ENCODE measurements around the gene ETS2.

The ETS2 gene

GRCh38 chr21:38807986-38808385, 2.3 kb downstream of the ETS2 start:
- CTCF ChIA-PET: no interaction called here
- POLR2A ChIA-PET: no interaction called here
- no peak for DNase-seq (ENCODE audit: extremely low spot score)
- no peak for TF ChIP-seq FOXM1 (IDR thresholded peaks at IDR 0.05; ENCODE audit: borderline replicate concordance)
- TF ChIP-seq SP1 (IDR thresholded peaks at IDR 0.05): no peak
- TF ChIP-seq ZNF384 (IDR thresholded peaks at IDR 0.05): no peak
- TF ChIP-seq FOXA1 (IDR thresholded peaks at IDR 0.05): no peak
- no peak for TF ChIP-seq CTBP1 (IDR thresholded peaks at IDR 0.05; ENCODE audit: borderline replicate concordance)
- no peak for TF ChIP-seq SUZ12 (IDR thresholded peaks at IDR 0.05)
- no peak for TF ChIP-seq ARNT (IDR thresholded peaks at IDR 0.05)
- TF ChIP-seq ELF4 (IDR thresholded peaks at IDR 0.05): no peak
- TF ChIP-seq, protein P1, sequence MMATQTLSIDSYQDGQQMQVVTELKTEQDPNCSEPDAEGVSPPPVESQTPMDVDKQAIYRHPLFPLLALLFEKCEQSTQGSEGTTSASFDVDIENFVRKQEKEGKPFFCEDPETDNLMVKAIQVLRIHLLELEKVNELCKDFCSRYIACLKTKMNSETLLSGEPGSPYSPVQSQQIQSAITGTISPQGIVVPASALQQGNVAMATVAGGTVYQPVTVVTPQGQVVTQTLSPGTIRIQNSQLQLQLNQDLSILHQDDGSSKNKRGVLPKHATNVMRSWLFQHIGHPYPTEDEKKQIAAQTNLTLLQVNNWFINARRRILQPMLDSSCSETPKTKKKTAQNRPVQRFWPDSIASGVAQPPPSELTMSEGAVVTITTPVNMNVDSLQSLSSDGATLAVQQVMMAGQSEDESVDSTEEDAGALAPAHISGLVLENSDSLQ (IDR thresholded peaks at IDR 0.05): no peak
- no peak for TF ChIP-seq HDGF (IDR thresholded peaks at IDR 0.05; ENCODE audit: borderline replicate concordance)
- no peak for TF ChIP-seq LEF1 (IDR thresholded peaks at IDR 0.05; ENCODE audit: borderline replicate concordance)
- no peak for TF ChIP-seq TARDBP (IDR thresholded peaks at IDR 0.05)

GRCh38 chr21:38809198-38809878, 3.6 kb downstream of the ETS2 start:
- CTCF ChIA-PET: no interaction called here
- DNase-seq (ENCODE audit: extremely low spot score): no peak
- TF ChIP-seq ZNF384 (IDR thresholded peaks at IDR 0.05) (no peak), CTBP1 (IDR thresholded peaks at IDR 0.05; ENCODE audit: borderline replicate concordance) (no peak), FOXM1 (IDR thresholded peaks at IDR 0.05; ENCODE audit: borderline replicate concordance) (no peak), SUZ12 (IDR thresholded peaks at IDR 0.05) (no peak), LEF1 (IDR thresholded peaks at IDR 0.05; ENCODE audit: borderline replicate concordance) (no peak), L3MBTL2 (conservative IDR thresholded peaks at IDR 0.05) (no peak), BHLHE40 (IDR thresholded peaks at IDR 0.05; ENCODE audit: borderline replicate concordance) (no peak), FOXA1 (IDR thresholded peaks at IDR 0.05) (no peak), SP1 (IDR thresholded peaks at IDR 0.05) (no peak), ELF4 (IDR thresholded peaks at IDR 0.05) (no peak), HDGF (IDR thresholded peaks at IDR 0.05; ENCODE audit: borderline replicate concordance) (no peak), TARDBP (IDR thresholded peaks at IDR 0.05) (no peak), FOXK2 (IDR thresholded peaks at IDR 0.05) (no peak), NFRKB (IDR thresholded peaks at IDR 0.05) (no peak), ARNT (IDR thresholded peaks at IDR 0.05) (no peak)
- TF ChIP-seq, protein P1 (IDR thresholded peaks at IDR 0.05): no peak
- POLR2A ChIA-PET: no interaction called here

- TF ChIP-seq ELF4 (IDR thresholded peaks at IDR 0.05) (no peak), SUZ12 (IDR thresholded peaks at IDR 0.05) (no peak), SP1 (IDR thresholded peaks at IDR 0.05) (no peak), FOXK2 (IDR thresholded peaks at IDR 0.05) (no peak), NFRKB (IDR thresholded peaks at IDR 0.05) (no peak), TARDBP (IDR thresholded peaks at IDR 0.05) (no peak), HDGF (IDR thresholded peaks at IDR 0.05; ENCODE audit: borderline replicate concordance) (no peak), ARNT (IDR thresholded peaks at IDR 0.05) (no peak), LEF1 (IDR thresholded peaks at IDR 0.05; ENCODE audit: borderline replicate concordance) (no peak), BHLHE40 (IDR thresholded peaks at IDR 0.05; ENCODE audit: borderline replicate concordance) (no peak), ZNF384 (IDR thresholded peaks at IDR 0.05) (no peak), CTBP1 (IDR thresholded peaks at IDR 0.05; ENCODE audit: borderline replicate concordance) (no peak), L3MBTL2 (conservative IDR thresholded peaks at IDR 0.05) (no peak), FOXM1 (IDR thresholded peaks at IDR 0.05; ENCODE audit: borderline replicate concordance) (no peak), FOXA1 (IDR thresholded peaks at IDR 0.05) (no peak)
- TF ChIP-seq, protein P1 (IDR thresholded peaks at IDR 0.05): no peak
- POLR2A ChIA-PET: no interaction called here
- no peak for DNase-seq (ENCODE audit: extremely low spot score)
- CTCF ChIA-PET: no interaction called here
Observed at GRCh38 chr21:38810034-38810825, 4.5 kb downstream of the ETS2 start.

GRCh38 chr21:38810826-38811164, 5.1 kb downstream of the ETS2 start:
- no peak for DNase-seq (ENCODE audit: extremely low spot score)
- TF ChIP-seq FOXA1 (IDR thresholded peaks at IDR 0.05) (no peak), ZNF384 (IDR thresholded peaks at IDR 0.05) (no peak), HDGF (IDR thresholded peaks at IDR 0.05; ENCODE audit: borderline replicate concordance) (no peak), SP1 (IDR thresholded peaks at IDR 0.05) (no peak), NFRKB (IDR thresholded peaks at IDR 0.05) (no peak), TARDBP (IDR thresholded peaks at IDR 0.05) (no peak)
- ChIA-PET POLR2A (no interaction called here), CTCF (no interaction called here)

GRCh38 chr21:38811257-38811656, 5.5 kb downstream of the ETS2 start:
- TF ChIP-seq L3MBTL2 (conservative IDR thresholded peaks at IDR 0.05) (no peak), ELF4 (IDR thresholded peaks at IDR 0.05) (no peak), HDGF (IDR thresholded peaks at IDR 0.05; ENCODE audit: borderline replicate concordance) (no peak), ZNF384 (IDR thresholded peaks at IDR 0.05) (no peak), FOXM1 (IDR thresholded peaks at IDR 0.05; ENCODE audit: borderline replicate concordance) (no peak), NFRKB (IDR thresholded peaks at IDR 0.05) (no peak), LEF1 (IDR thresholded peaks at IDR 0.05; ENCODE audit: borderline replicate concordance) (no peak), ARNT (IDR thresholded peaks at IDR 0.05) (no peak), BHLHE40 (IDR thresholded peaks at IDR 0.05; ENCODE audit: borderline replicate concordance) (no peak)
- CTCF ChIA-PET: no interaction called here
- POLR2A ChIA-PET: no interaction called here
- no peak for DNase-seq (ENCODE audit: extremely low spot score)

DNA sequence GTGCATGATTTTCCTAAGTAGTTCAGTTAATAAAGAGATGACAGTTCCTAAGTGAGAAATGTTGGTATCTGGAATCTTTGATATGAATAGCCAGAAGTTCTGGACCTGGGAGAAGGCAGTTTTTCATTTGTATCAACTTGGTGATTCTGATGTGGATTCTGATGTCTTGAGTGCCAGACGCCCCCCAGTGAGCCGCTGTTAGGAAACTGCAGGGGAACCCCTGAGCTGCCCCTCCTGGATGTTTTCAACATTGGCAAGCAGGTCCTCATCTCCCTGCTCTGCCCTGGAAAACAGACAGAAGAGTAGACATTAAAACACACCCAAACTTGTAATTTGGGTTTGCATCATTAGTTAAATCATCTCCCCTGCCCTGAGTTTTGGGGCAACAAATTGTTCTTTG, 7.4 kb downstream of the ETS2 start:
- TF ChIP-seq ELF4 (IDR thresholded peaks at IDR 0.05): no peak
- no peak for TF ChIP-seq HDGF (IDR thresholded peaks at IDR 0.05; ENCODE audit: borderline replicate concordance)
- no peak for TF ChIP-seq L3MBTL2 (conservative IDR thresholded peaks at IDR 0.05)
- TF ChIP-seq SP1 (IDR thresholded peaks at IDR 0.05): no peak
- TF ChIP-seq NFRKB (IDR thresholded peaks at IDR 0.05): no peak
- TF ChIP-seq FOXA1 (IDR thresholded peaks at IDR 0.05): no peak
- TF ChIP-seq, protein P1 (IDR thresholded peaks at IDR 0.05): no peak
- no peak for TF ChIP-seq CTBP1 (IDR thresholded peaks at IDR 0.05; ENCODE audit: borderline replicate concordance)
- no peak for TF ChIP-seq BHLHE40 (IDR thresholded peaks at IDR 0.05; ENCODE audit: borderline replicate concordance)
- no peak for TF ChIP-seq LEF1 (IDR thresholded peaks at IDR 0.05; ENCODE audit: borderline replicate concordance)
- no peak for TF ChIP-seq TARDBP (IDR thresholded peaks at IDR 0.05)
- no peak for TF ChIP-seq FOXM1 (IDR thresholded peaks at IDR 0.05; ENCODE audit: borderline replicate concordance)
- no peak for DNase-seq (ENCODE audit: extremely low spot score)
- ChIA-PET POLR2A (no interaction called here), CTCF (no interaction called here)

Data from HEK293T (cell line).